H1 (cell line): ENCODE results near the gene NRN1L. TPM values are rescaled to one million over a fixed set of nuclear protein-coding genes. Genes with fewer than 3 reads are reported as not detected.
A peak's percentile ranks its signal among the peaks of the same experiment; 100 is the strongest.

ENCODE experiments used
- ASH2L ChIP-seq: fragments of 200-600, 300-600 bp; sonication (generic); IDR thresholded peaks from one replicate; pipeline ENCODE4 v1.7.1; 2017; ENCODE audit warnings: low read length
- BRCA1 ChIP-seq: IDR thresholded peaks from 2 replicates; pipeline ENCODE4 v1.6.1; 2012; ENCODE audit warnings: low read depth, low read length, improper control_type of control experiment
- CBX8 ChIP-seq: fragments of 300-800, 300-1000 bp; sonication (generic); IDR thresholded peaks from 2 replicates; pipeline ENCODE4 v1.7.1; 2016; ENCODE audit warnings: low read depth, low read length, borderline replicate concordance
- CHD2 ChIP-seq: IDR thresholded peaks from 2 replicates; pipeline ENCODE4 v1.6.1; 2012; ENCODE audit warnings: low read length, improper control_type of control experiment
- CREB1 ChIP-seq: IDR thresholded peaks from 2 replicates; pipeline ENCODE4 v1.6.1; 2012; ENCODE audit warnings: inconsistent platforms
- EP300 ChIP-seq, 2 experiments: IDR thresholded peaks; 1 replicate in 1 of 2; 2 replicates in 1 of 2; pipeline ENCODE4 v1.6.1; 2011 to 2012; ENCODE audit warnings: low read depth in 2 of 2, low read length in 2 of 2, mild to moderate bottlenecking in 2 of 2, borderline replicate concordance in 1 of 2, inconsistent platforms in 1 of 2, moderate library complexity in 1 of 2
- HDAC2 ChIP-seq, 2 experiments: fragments of 300-600 bp in 1 of 2; sonication (generic) in 1 of 2; IDR thresholded peaks; 2 replicates each; pipeline ENCODE4 v1.6.1; 2011 to 2012; ENCODE audit warnings: low read depth in 2 of 2, low read length in 2 of 2, mild to moderate bottlenecking in 2 of 2, moderate library complexity in 2 of 2, borderline replicate concordance in 1 of 2, inconsistent platforms in 1 of 2
- JUN ChIP-seq: IDR thresholded peaks from 2 replicates; pipeline ENCODE4 v1.6.1; 2011; ENCODE audit warnings: low read depth, mild to moderate bottlenecking, improper control_type of control experiment, low read length
- KDM4A ChIP-seq: IDR thresholded peaks from one replicate; pipeline ENCODE4 v1.7.1; 2012; ENCODE audit warnings: low read depth, mild to moderate bottlenecking, moderate library complexity, low read length, inconsistent platforms; ENCODE audit not compliant: severe bottlenecking
- MAX ChIP-seq: IDR thresholded peaks from 2 replicates; pipeline ENCODE4 v1.6.1; 2012; ENCODE audit warnings: inconsistent platforms
- PHF8 ChIP-seq: fragments of 200-600 bp; sonication (generic); conservative IDR thresholded peaks from 2 replicates; pipeline ENCODE4 v1.7.1; 2012; ENCODE audit warnings: low read depth, mild to moderate bottlenecking, inconsistent platforms, low read length, moderate library complexity
- POLR2AphosphoS5 ChIP-seq: IDR thresholded peaks from 2 replicates; pipeline ENCODE4 v1.6.1; 2011; ENCODE audit warnings: low read depth, low read length
- RBBP5 ChIP-seq: IDR thresholded peaks from 2 replicates; pipeline ENCODE4 v1.7.1; 2012; ENCODE audit warnings: low read depth, mild to moderate bottlenecking, inconsistent platforms, low read length, moderate library complexity, borderline replicate concordance
- SAP30 ChIP-seq: fragments of 300-600 bp; sonication (generic); IDR thresholded peaks from 2 replicates; pipeline ENCODE4 v1.7.1; 2012; ENCODE audit warnings: low read length, moderate library complexity, mild to moderate bottlenecking, inconsistent platforms; ENCODE audit not compliant: insufficient read depth, insufficient replicate concordance
- SIN3A ChIP-seq, 2 experiments: IDR thresholded peaks in 1 of 2; conservative IDR thresholded peaks in 1 of 2; 2 replicates each; pipeline ENCODE4 v1.6.1; 2011 to 2012; ENCODE audit warnings: low read length in 2 of 2, improper control_type of control experiment in 1 of 2, low read depth in 1 of 2, mild to moderate bottlenecking in 1 of 2
- SIRT6 ChIP-seq: IDR thresholded peaks from one replicate; pipeline ENCODE4 v1.7.1; 2012; ENCODE audit warnings: low read length, inconsistent platforms
- SIX5 ChIP-seq: IDR thresholded peaks from 2 replicates; pipeline ENCODE4 v1.6.1; 2011; ENCODE audit warnings: mild to moderate bottlenecking, low read depth, low read length
- SP1 ChIP-seq: IDR thresholded peaks from 2 replicates; pipeline ENCODE4 v1.6.1; 2011; ENCODE audit warnings: low read depth, low read length
- SP4 ChIP-seq: IDR thresholded peaks from 2 replicates; pipeline ENCODE4 v1.6.1; 2012; ENCODE audit warnings: low read length, inconsistent platforms
- TAF1 ChIP-seq: IDR thresholded peaks from 2 replicates; pipeline ENCODE4 v1.6.1; 2011; ENCODE audit warnings: mild to moderate bottlenecking, low read depth, low read length
- polyA plus RNA-seq, 7 experiments: library from polyadenylated mRNA; depleted of rRNA in 3 of 7; stranded (reverse) in 5 of 7; unstranded in 2 of 7; fragments of >200 nt in 5 of 7; fragments of 200-250 nt in 2 of 7; gene quantifications; 1 replicate in 5 of 7; 2 replicates in 1 of 7; 4 replicates in 1 of 7; pipeline versions ENCODE4 v1.2.1 to v1.2.3, GENCODE V29; 2011 to 2013; ENCODE audit warnings: missing spikeins in 2 of 7, mixed read lengths in 2 of 7
- total RNA-seq: library from RNA; stranded (reverse); fragmentation: NEBNext Ultra II Directional; extraction: Animal tissue kit (Norgen Biotek cat#: 25700); gene quantifications from 2 replicates; pipeline ENCODE4 v1.2.1, GENCODE V29; 2021

Gene NRN1L
- total and polyA plus RNA-seq, 2 of the 8 experiments (the other 6 are each of a cell fraction or from before 2014, with no cell fraction given) = 4.1 to 35.2 TPM

- TF ChIP-seq PHF8 (peak; percentile 91), HDAC2 (IDR thresholded peaks at IDR 0.05; ENCODE audit: borderline replicate concordance in 1 of 2, low read depth in 2 of 2, low read length in 2 of 2) (peak in 1 of 2 experiments; percentile 86; a peak in 1 of 4 replicates), SIX5 (peak; percentile 23; the same call in 1 of the 2 replicates), MAX (peak; percentile 36), CBX8 (no peak), KDM4A (peak; percentile 55), EP300 (IDR thresholded peaks at IDR 0.05; ENCODE audit: borderline replicate concordance in 1 of 2, low read depth in 2 of 2, low read length in 2 of 2) (no peak; a peak in 1 of 3 replicates), CREB1 (peak; percentile 27; the same call in 1 of the 2 replicates), CHD2 (peak; percentile 56; the same call in 1 of the 2 replicates), BRCA1 (no peak), SAP30 (peak; percentile 4), RBBP5 (peak; percentile 97), SIRT6 (no peak), SP1 (0 out of 2 replicates have a peak, but pooled peaks have one; percentile 43), JUN (0 out of 2 replicates have a peak, but pooled peaks have one; percentile 28), TAF1 (peak; percentile 84), POLR2AphosphoS5 (peak; percentile 52), SIN3A (conservative IDR thresholded peaks at IDR 0.05 in 1 of 2, IDR thresholded peaks at IDR 0.05 in 1 of 2; ENCODE audit: low read depth in 1 of 2, low read length in 2 of 2) (peak in 1 of 2 experiments; percentile 88; a peak in 2 of 4 replicates), ASH2L (peak; percentile 98), SP4 (peak; percentile 81; the same call in 1 of the 2 replicates)
Measured at GRCh38 chr16:67872631-67873434, 11.9 kb upstream of the NRN1L start, which contains the start of gene EDC4 (continued).
